Peyer's patch (tissue), 4 donors: ENCODE measurements around the gene MAP1LC3B2. TPM values are rescaled to one million over a fixed set of nuclear protein-coding genes. Genes with fewer than 3 reads are reported as not detected.
A peak's percentile ranks its signal among the peaks of the same experiment; 100 is the strongest.

Source experiments
- DNase-seq, 3 donors: peaks; one replicate each; pipeline ENCODE4 v3.0.0-alpha.2; 2017 to 2019
- H3K27ac ChIP-seq, 4 donors: fragments of 200-600 bp; sonication (generic); one replicate each; pipeline ENCODE4 v1.5.1; 2016 to 2019
- H3K27me3 ChIP-seq, 2 donors: fragments of 200-600 bp; sonication (generic); one replicate each; pipeline ENCODE4 v1.5.1; 2019
- H3K36me3 ChIP-seq, 3 donors: fragments of 200-600 bp; sonication (generic); one replicate each; pipeline ENCODE4 v1.5.1; 2016 to 2019
- H3K4me1 ChIP-seq, 4 donors: fragments of 200-600 bp; sonication (generic); one replicate each; pipeline ENCODE4 v1.5.1; 2016 to 2019
- H3K4me3 ChIP-seq, 4 donors: fragments of 200-600 bp; sonication (generic); 1 replicate in 3 of 4; 2 replicates in 1 of 4; pipeline ENCODE4 v1.5.1; 2016 to 2019; ENCODE audit warnings: mild to moderate bottlenecking in 1 of 4
- H3K9me3 ChIP-seq, 4 donors: fragments of 200-600 bp; sonication (generic); one replicate each; pipeline ENCODE4 v1.5.1; 2016 to 2019; ENCODE audit warnings: mild to moderate bottlenecking in 1 of 4
- CTCF ChIP-seq, 6 experiments: fragments of 450-650 bp in 4 of 6; fragments of 200-600 bp in 2 of 6; sonication (generic) in 1 of 6; IDR thresholded peaks; one replicate each; pipeline ENCODE4 v1.5.1; 2017 to 2019; ENCODE audit warnings: antibody characterized with exemption in 6 of 6, mild to moderate bottlenecking in 3 of 6, moderate library complexity in 1 of 6
- POLR2A ChIP-seq, 2 donors: fragments of 450-650 bp; IDR thresholded peaks; one replicate each; pipeline ENCODE4 v1.5.1; 2017; ENCODE audit warnings: antibody characterized with exemption in 2 of 2, mild to moderate bottlenecking in 2 of 2, moderate library complexity in 2 of 2
- total RNA-seq, 4 donors: library from RNA; depleted of rRNA; stranded (reverse); fragments of >200 nt; gene quantifications; one replicate each; pipeline ENCODE4 v1.1.0, GENCODE V29; 2016

MAP1LC3B2 gene
- total RNA-seq, 4 donors from 2014 or later, result 1.9 TPM; not detected in 3

GRCh38 chr12:116556356-116556952, 2.7 kb upstream of the MAP1LC3B2 start:
- no peak overlapping the region for H3K4me3 ChIP-seq
- no peak for DNase-seq
- no peaks in the 10 kb centered on the region for H3K27me3 ChIP-seq
- H3K36me3 ChIP-seq, result no peaks in the 10 kb centered on the region
- H3K27ac ChIP-seq, result no peak overlapping the region
- no peaks in the 10 kb centered on the region for H3K9me3 ChIP-seq
- TF ChIP-seq CTCF (IDR thresholded peaks at IDR 0.05) (no peak), POLR2A (IDR thresholded peaks at IDR 0.05) (no peak)
- H3K4me1 ChIP-seq, result peaks cover 4 to 15% (median 11%) of the 10 kb centered on the region in 4 donors

DNA sequence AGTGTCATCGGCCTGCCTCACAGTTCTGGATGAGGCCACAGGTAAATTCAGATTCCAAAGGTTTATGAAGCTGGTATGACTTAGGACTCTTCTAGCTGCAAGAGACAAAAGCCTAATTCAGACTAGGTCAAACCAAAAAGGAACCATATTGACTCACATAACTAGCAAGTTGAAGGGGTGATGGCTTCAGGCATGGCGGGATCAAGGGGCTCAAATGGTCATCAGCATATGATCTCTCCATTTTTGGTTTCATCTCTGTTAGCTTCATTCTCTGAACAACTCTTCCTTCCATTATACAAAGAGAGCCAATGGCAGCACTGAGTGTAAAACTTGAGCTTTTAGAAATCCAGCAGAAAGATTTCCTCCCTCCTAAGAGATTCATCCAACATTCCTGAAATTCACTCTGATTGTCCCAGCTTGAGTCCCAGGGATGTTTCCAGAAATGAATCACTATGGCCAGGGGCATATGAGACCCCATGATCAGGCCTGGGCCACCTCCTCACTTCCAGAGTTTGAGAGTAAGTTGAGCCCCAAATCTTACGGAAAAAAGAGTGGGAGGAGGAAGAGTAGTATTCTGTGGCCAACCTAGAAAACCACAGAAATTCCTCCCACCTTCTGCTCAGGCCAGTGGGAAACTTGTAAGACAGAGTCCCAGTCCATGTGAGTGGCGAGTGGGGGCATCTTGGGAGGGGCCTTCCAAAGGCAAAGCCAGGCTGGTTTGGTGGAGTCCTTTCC, 2.0 kb upstream of the MAP1LC3B2 start:
- H3K4me1 ChIP-seq, result peaks cover 4 to 15% (median 11%) of the 10 kb centered on the region in 4 donors
- H3K9me3 ChIP-seq, result no peaks in the 10 kb centered on the region
- no peak for DNase-seq
- no peak for TF ChIP-seq POLR2A (IDR thresholded peaks at IDR 0.05)
- no peak for TF ChIP-seq CTCF (IDR thresholded peaks at IDR 0.05)
- peak overlapping the region in 1 of 4 donors; percentile 32 for H3K27ac ChIP-seq
- no peaks in the 10 kb centered on the region for H3K27me3 ChIP-seq
- no peak overlapping the region for H3K4me3 ChIP-seq
- H3K36me3 ChIP-seq, result no peaks in the 10 kb centered on the region

GRCh38 chr12:116558280-116559161, 660 bp upstream of the MAP1LC3B2 start:
- Histone ChIP-seq H3K9me3 (no peaks in the 10 kb centered on the region), H3K36me3 (no peaks in the 10 kb centered on the region), H3K27ac (peak overlapping the region; percentile 69 to 86 (median 75)), H3K4me1 (peaks cover 4 to 15% (median 11%) of the 10 kb centered on the region in 4 donors), H3K27me3 (no peaks in the 10 kb centered on the region), H3K4me3 (peak overlapping the region in 3 of 4 donors; percentile 2 to 38 (median 7))
- DNase-seq, result no peak
- TF ChIP-seq CTCF (IDR thresholded peaks at IDR 0.05) (no peak), POLR2A (IDR thresholded peaks at IDR 0.05) (no peak)

- Histone ChIP-seq H3K36me3 (no peaks in the 10 kb centered on the region), H3K4me3 (no peak overlapping the region), H3K9me3 (no peaks in the 10 kb centered on the region), H3K27me3 (no peaks in the 10 kb centered on the region), H3K27ac (peak overlapping the region in 1 of 4 donors; percentile 6), H3K4me1 (peaks cover 4 to 15% (median 11%) of the 10 kb centered on the region in 4 donors)
- TF ChIP-seq POLR2A (IDR thresholded peaks at IDR 0.05) (no peak), CTCF (IDR thresholded peaks at IDR 0.05) (no peak)
- DNase-seq, result no peak
These were observed 2.1 kb downstream of the MAP1LC3B2 start for GRCh38 chr12:116561181-116561821.

- no peak for DNase-seq
- TF ChIP-seq POLR2A (IDR thresholded peaks at IDR 0.05) (no peak), CTCF (IDR thresholded peaks at IDR 0.05) (no peak)
- Histone ChIP-seq H3K27me3 (no peaks in the 10 kb centered on the region), H3K4me1 (peaks cover 4 to 15% (median 11%) of the 10 kb centered on the region in 4 donors), H3K9me3 (no peaks in the 10 kb centered on the region), H3K27ac (no peak overlapping the region), H3K4me3 (no peak overlapping the region), H3K36me3 (no peaks in the 10 kb centered on the region)
These were observed 2.9 kb downstream of the MAP1LC3B2 start for GRCh38 chr12:116562090-116562489.
